ENCODE measurements around the gene PPCDC.
"Not testable (repeated sequence)": the region's sequence is repeated elsewhere in the genome, so short reads cannot be mapped to it uniquely, and the experiment has no call there.

Gene PPCDC

GRCh38 chr15:75064846-75065245 is 41.5 kb downstream of the PPCDC start:
- peaks cover 4% of the 10 kb centered on the region for H3K36me3 Mint-ChIP-seq
- peak overlapping the region; percentile 13 for H3K27ac Mint-ChIP-seq
- peaks cover 45% of the 10 kb centered on the region for H3K4me1 Mint-ChIP-seq
- no peaks in the 10 kb centered on the region for H3K27me3 Mint-ChIP-seq
- no peak overlapping the region for H3K4me3 Mint-ChIP-seq
- no peak for ATAC-seq
- H3K9me3 Mint-ChIP-seq: no peaks in the 10 kb centered on the region

GRCh38 chr15:75065467-75065850 is 42.1 kb downstream of the PPCDC start:
- Mint-ChIP-seq H3K36me3 (peaks cover 4% of the 10 kb centered on the region), H3K9me3 (no peaks in the 10 kb centered on the region), H3K27ac (peak overlapping the region; percentile 13), H3K4me3 (no peak overlapping the region), H3K27me3 (no peaks in the 10 kb centered on the region), H3K4me1 (peaks cover 51% of the 10 kb centered on the region)
- no peak for ATAC-seq

GRCh38 chr15:75065851-75066509 is 42.6 kb downstream of the PPCDC start:
- Mint-ChIP-seq H3K4me3 (no peak overlapping the region), H3K36me3 (peaks cover 4% of the 10 kb centered on the region), H3K9me3 (no peaks in the 10 kb centered on the region), H3K27me3 (no peaks in the 10 kb centered on the region), H3K4me1 (peaks cover 56% of the 10 kb centered on the region), H3K27ac (peak overlapping the region; percentile 13)
- ATAC-seq: no peak

GRCh38 chr15:75067123-75067830 is 43.9 kb downstream of the PPCDC start:
- Mint-ChIP-seq H3K4me3 (peak overlapping the region; percentile 11), H3K4me1 (peaks cover 62% of the 10 kb centered on the region), H3K27ac (peak overlapping the region; percentile 65), H3K27me3 (no peaks in the 10 kb centered on the region), H3K36me3 (peaks cover 8% of the 10 kb centered on the region), H3K9me3 (no peaks in the 10 kb centered on the region)
- no peak for ATAC-seq

GRCh38 chr15:75068748-75069147 is 45.4 kb downstream of the PPCDC start:
- no peak for ATAC-seq
- Mint-ChIP-seq H3K4me1 (peaks cover 73% of the 10 kb centered on the region), H3K4me3 (no peak overlapping the region), H3K27me3 (no peaks in the 10 kb centered on the region), H3K36me3 (peaks cover 9% of the 10 kb centered on the region), H3K27ac (peak overlapping the region; percentile 61), H3K9me3 (no peaks in the 10 kb centered on the region)

GRCh38 chr15:75069301-75069925 is 46.0 kb downstream of the PPCDC start:
- Mint-ChIP-seq H3K27ac (peak overlapping the region; percentile 61), H3K27me3 (no peaks in the 10 kb centered on the region), H3K36me3 (peaks cover 9% of the 10 kb centered on the region), H3K4me3 (peak overlapping the region; percentile 2), H3K4me1 (peaks cover 73% of the 10 kb centered on the region), H3K9me3 (no peaks in the 10 kb centered on the region)
- ATAC-seq: peak; percentile 99

- peaks cover 11% of the 10 kb centered on the region for H3K36me3 Mint-ChIP-seq
- peak overlapping the region; percentile 61 for H3K27ac Mint-ChIP-seq
- H3K9me3 Mint-ChIP-seq: peaks cover 4% of the 10 kb centered on the region
- ATAC-seq: no peak
- peaks cover 66% of the 10 kb centered on the region for H3K4me1 Mint-ChIP-seq
- no peak overlapping the region for H3K4me3 Mint-ChIP-seq
- H3K27me3 Mint-ChIP-seq: no peaks in the 10 kb centered on the region
Observed at GRCh38 chr15:75070674-75071073, 47.3 kb downstream of the PPCDC start.

GRCh38 chr15:75073197-75073596 is 49.8 kb downstream of the PPCDC start:
- peaks cover 15% of the 10 kb centered on the region for H3K36me3 Mint-ChIP-seq
- no peak overlapping the region for H3K27ac Mint-ChIP-seq
- no peaks in the 10 kb centered on the region for H3K27me3 Mint-ChIP-seq
- H3K4me1 Mint-ChIP-seq: peaks cover 59% of the 10 kb centered on the region
- peaks cover 5% of the 10 kb centered on the region for H3K9me3 Mint-ChIP-seq
- no peak overlapping the region for H3K4me3 Mint-ChIP-seq
- ATAC-seq: no peak

GRCh38 chr15:75076277-75076676 is 52.9 kb downstream of the PPCDC start:
- no peak for ATAC-seq
- no peak overlapping the region for H3K27ac Mint-ChIP-seq
- H3K4me1 Mint-ChIP-seq: peaks cover 30% of the 10 kb centered on the region
- no peaks in the 10 kb centered on the region for H3K27me3 Mint-ChIP-seq
- peaks cover 5% of the 10 kb centered on the region for H3K9me3 Mint-ChIP-seq
- H3K4me3 Mint-ChIP-seq: no peak overlapping the region
- peaks cover 15% of the 10 kb centered on the region for H3K36me3 Mint-ChIP-seq

GRCh38 chr15:75077551-75077961 is 54.2 kb downstream of the PPCDC start:
- peak; percentile 87 for ATAC-seq
- not testable (repeated sequence) for H3K27me3 Mint-ChIP-seq, H3K4me3 Mint-ChIP-seq, H3K36me3 Mint-ChIP-seq, H3K27ac Mint-ChIP-seq, H3K9me3 Mint-ChIP-seq
- peaks cover 17% of the 10 kb centered on the region for H3K4me1 Mint-ChIP-seq

- no peaks in the 10 kb centered on the region for H3K27me3 Mint-ChIP-seq
- ATAC-seq: no peak
- H3K4me1 Mint-ChIP-seq: peaks cover 10% of the 10 kb centered on the region
- H3K36me3 Mint-ChIP-seq: peaks cover 5% of the 10 kb centered on the region
- no peak overlapping the region for H3K4me3 Mint-ChIP-seq
- no peak overlapping the region for H3K27ac Mint-ChIP-seq
- H3K9me3 Mint-ChIP-seq: peaks cover 12% of the 10 kb centered on the region
Observed at GRCh38 chr15:75081150-75081549, 57.8 kb downstream of the PPCDC start.

GRCh38 chr15:75082689-75083088 is 59.3 kb downstream of the PPCDC start:
- Mint-ChIP-seq H3K9me3 (peaks cover 19% of the 10 kb centered on the region), H3K4me3 (no peak overlapping the region), H3K36me3 (peaks cover 5% of the 10 kb centered on the region), H3K27ac (no peak overlapping the region), H3K27me3 (no peaks in the 10 kb centered on the region), H3K4me1 (peaks cover 6% of the 10 kb centered on the region)
- ATAC-seq: no peak

- peaks cover 19% of the 10 kb centered on the region for H3K9me3 Mint-ChIP-seq
Observed at GRCh38 chr15:75085708-75086107, 62.3 kb downstream of the PPCDC start.

GRCh38 chr15:75089456-75090387 is 66.3 kb downstream of the PPCDC start:
- peaks cover 5% of the 10 kb centered on the region for H3K36me3 Mint-ChIP-seq
- H3K27me3 Mint-ChIP-seq: no peaks in the 10 kb centered on the region
- no peak overlapping the region for H3K4me3 Mint-ChIP-seq
- ATAC-seq: no peak
- no peak overlapping the region for H3K27ac Mint-ChIP-seq
- H3K4me1 Mint-ChIP-seq: peaks cover 5% of the 10 kb centered on the region
- peaks cover 17% of the 10 kb centered on the region for H3K9me3 Mint-ChIP-seq

More at GRCh38 chr15:75085708-75086107, 62.3 kb downstream of the PPCDC start:
- not testable (repeated sequence) for H3K36me3 Mint-ChIP-seq, H3K4me3 Mint-ChIP-seq, H3K27me3 Mint-ChIP-seq, H3K27ac Mint-ChIP-seq, ATAC-seq, H3K4me1 Mint-ChIP-seq

GRCh38 chr15:75090388-75090734 is 67.0 kb downstream of the PPCDC start:
- peaks cover 5% of the 10 kb centered on the region for H3K36me3 Mint-ChIP-seq
- ATAC-seq: no peak
- no peak overlapping the region for H3K27ac Mint-ChIP-seq
- peaks cover 11% of the 10 kb centered on the region for H3K9me3 Mint-ChIP-seq
- peaks cover 11% of the 10 kb centered on the region for H3K4me1 Mint-ChIP-seq
- no peak overlapping the region for H3K4me3 Mint-ChIP-seq
- no peaks in the 10 kb centered on the region for H3K27me3 Mint-ChIP-seq
